Posterior vena cava (tissue), 2 donors: ENCODE data around the gene STX11. TPM values are rescaled to one million over a fixed set of nuclear protein-coding genes. Genes with fewer than 3 reads are reported as not detected.
A peak's percentile ranks its signal among the peaks of the same experiment; 100 is the strongest.
"Not testable (repeated sequence)": the region's sequence is repeated elsewhere in the genome, so short reads cannot be mapped to it uniquely, and the experiment has no call there.

ENCODE experiments used
- DNase-seq: peaks from one replicate; pipeline ENCODE4 v3.0.0-alpha.2; 2020; ENCODE audit warnings: low spot score
- intact Hi-C, 2 donors: fragments of 100-400 bp; cut with DNase I; formaldehyde crosslinking; loops; one replicate each; pipeline versions ENCODE4 v1.14.1 to v1.14.2; 2022 to 2023
- total RNA-seq, 2 donors: library from RNA; stranded (reverse); fragmentation: NEBNext Ultra II Directional; extraction: Animal tissue kit (Norgen Biotek cat#: 25700); gene quantifications; one replicate each; pipeline ENCODE4 v1.2.1, GENCODE V29; 2021
- donor health status: DM: yes; HTN: yes; CAD: no.
- donor health status: DM: yes; HTN: yes; CAD: no.

Gene STX11
- total RNA-seq, 2 donors from 2014 or later = 7.0 to 10.5 TPM

GRCh38 chr6:144160431-144161005 is 10.2 kb downstream of the STX11 start:
- no peak for DNase-seq
- intact Hi-C loops = no loop called here

- intact Hi-C loops = no loop called here
- DNase-seq = no peak
Observed at GRCh38 chr6:144161975-144162374, 11.7 kb downstream of the STX11 start.

- intact Hi-C loops = no loop called here
Observed at GRCh38 chr6:144162977-144163376, 12.7 kb downstream of the STX11 start.

GRCh38 chr6:144165784-144166183 is 15.5 kb downstream of the STX11 start:
- intact Hi-C loops = no loop called here
- DNase-seq = no peak

More at GRCh38 chr6:144162977-144163376, 12.7 kb downstream of the STX11 start:
- no peak for DNase-seq

GRCh38 chr6:144170044-144170443 is 19.7 kb downstream of the STX11 start:
- intact Hi-C loops = no loop called here
- DNase-seq = no peak

GRCh38 chr6:144171406-144171805 is 21.1 kb downstream of the STX11 start:
- intact Hi-C loops = no loop called here
- no peak for DNase-seq

GRCh38 chr6:144174006-144174405 is 23.7 kb downstream of the STX11 start:
- DNase-seq = no peak
- intact Hi-C loops = no loop called here

GRCh38 chr6:144176043-144176442 is 25.7 kb downstream of the STX11 start:
- no peak for DNase-seq
- intact Hi-C loops = no loop called here

- DNase-seq = no peak
- intact Hi-C loops = no loop called here
Observed at GRCh38 chr6:144177726-144178125, 27.4 kb downstream of the STX11 start.

- DNase-seq = no peak
- intact Hi-C loops = no loop called here
Observed at GRCh38 chr6:144178323-144178722, 28.0 kb downstream of the STX11 start.

- DNase-seq = no peak
- intact Hi-C loops = no loop called here
Observed at GRCh38 chr6:144179237-144179636, 28.9 kb downstream of the STX11 start.

GRCh38 chr6:144179828-144180227 is 29.5 kb downstream of the STX11 start:
- DNase-seq = no peak
- intact Hi-C loops = no loop called here

- DNase-seq, intact Hi-C loops: not testable (repeated sequence)
Observed at GRCh38 chr6:144180354-144180753, 30.0 kb downstream of the STX11 start.

- no peak for DNase-seq
- intact Hi-C loops = no loop called here
Observed at GRCh38 chr6:144181639-144182038, 31.3 kb downstream of the STX11 start.

- DNase-seq = not testable (repeated sequence)
Observed at GRCh38 chr6:144184186-144184585, 33.9 kb downstream of the STX11 start.

GRCh38 chr6:144185133-144185836 is 35.0 kb downstream of the STX11 start:
- no peak for DNase-seq
- intact Hi-C loops = no loop called here

More at GRCh38 chr6:144184186-144184585, 33.9 kb downstream of the STX11 start:
- intact Hi-C loops = not testable (repeated sequence)

- DNase-seq = peak; percentile 80
- intact Hi-C loops = no loop called here
Observed at GRCh38 chr6:144186817-144187625, 36.7 kb downstream of the STX11 start.

GRCh38 chr6:144189351-144189750 is 39.0 kb downstream of the STX11 start:
- intact Hi-C loops = no loop called here
- no peak for DNase-seq

GRCh38 chr6:144190080-144190479 is 39.8 kb downstream of the STX11 start:
- intact Hi-C loops = no loop called here
- DNase-seq = no peak

- intact Hi-C loops = no loop called here
- no peak for DNase-seq
Observed at GRCh38 chr6:144190593-144190992, 40.3 kb downstream of the STX11 start.
